ENCODE measurements around the gene CREB3L4. TPM values are rescaled to one million over a fixed set of nuclear protein-coding genes. Genes with fewer than 3 reads are reported as not detected.

The CREB3L4 gene
- total RNA-seq: 6.3 and 14.1 TPM in 2 replicates

GRCh38 chr1:153967107-153967999, at the start of gene CREB3L4:
Gene CREB3L4 (plus strand): TSS chr1:153967902. CDS start chr1:153968526, 624 bp downstream.

GRCh38 chr1:153922972-153923925, 44.5 kb upstream of the CREB3L4 start, which contains the start of gene GATAD2B:
Gene GATAD2B (minus strand): TSS chr1:153922972. CDS start chr1:153828347, 94,625 bp downstream.

GRCh38 chr1:153946622-153947241, 21.0 kb upstream of the CREB3L4 start, which contains the start of gene DENND4B:
Gene DENND4B (minus strand): TSS chr1:153946718. CDS start chr1:153944374, 2,344 bp downstream.

GRCh38 chr1:153958111-153958960, 9.4 kb upstream of the CREB3L4 start, which contains the start of gene CRTC2:
Gene CRTC2 (minus strand): TSS chr1:153958612. CDS start chr1:153958497, 115 bp downstream.

GRCh38 chr1:153963030-153963849, 4.5 kb upstream of the CREB3L4 start, which contains the start of gene SLC39A1:
Gene SLC39A1 (minus strand): TSS chr1:153963537. CDS start chr1:153962715, 822 bp downstream.

GRCh38 chr1:153977250-153978240, 9.8 kb downstream of the CREB3L4 start, which contains the start of gene JTB:
Gene JTB (minus strand): TSS chr1:153977674. CDS start chr1:153977252, 422 bp downstream.

GRCh38 chr1:153985941-153986761, 18.4 kb downstream of the CREB3L4 start, which contains the start of gene RAB13:
Gene RAB13 (minus strand): TSS chr1:153986339. CDS start chr1:153986236, 103 bp downstream.

GRCh38 chr1:153990468-153991150, 22.9 kb downstream of the CREB3L4 start, which contains the start of gene RPS27:
Gene RPS27 (plus strand): TSS chr1:153990762. CDS start chr1:153990797, 35 bp downstream.

Other genes starting within 250 kb of the CREB3L4 start
- 26.0 and 38.2 TPM in 2 replicates for gene INTS3, start 239.9 kb upstream of the CREB3L4 start, total RNA-seq
- 53.7 and 65.2 TPM in 2 replicates for gene SLC27A3, start 192.5 kb upstream of the CREB3L4 start, total RNA-seq
- gene GATAD2B, start 44.9 kb upstream of the CREB3L4 start, total RNA-seq: 5.4 and 6.1 TPM in 2 replicates
- gene DENND4B, start 21.2 kb upstream of the CREB3L4 start, total RNA-seq: 15.4 and 19.1 TPM in 2 replicates
- gene CRTC2, start 9.3 kb upstream of the CREB3L4 start, total RNA-seq: 9.9 and 13.7 TPM in 2 replicates
- gene SLC39A1, start 4.4 kb upstream of the CREB3L4 start, total RNA-seq: 93.2 and 107 TPM in 2 replicates
- 288 and 332 TPM in 2 replicates for gene JTB, start 9.8 kb downstream of the CREB3L4 start, total RNA-seq
- 67.0 and 141 TPM in 2 replicates for gene RAB13, start 18.4 kb downstream of the CREB3L4 start, total RNA-seq
- gene RPS27, start 22.9 kb downstream of the CREB3L4 start, total RNA-seq: 4,128 and 5,291 TPM in 2 replicates
- under 0.01 TPM in 1 of 2 replicates, not detected in the other for gene NUP210L, start 187.2 kb downstream of the CREB3L4 start, total RNA-seq
- 221 and 362 TPM in 2 replicates for gene TPM3, start 224.2 kb downstream of the CREB3L4 start, total RNA-seq
- not detected in 2 replicates for gene CFAP141, start 238.4 kb downstream of the CREB3L4 start, total RNA-seq